NCI-H1694 treated with DMSO at 0.1 percent for 48 hours (cell line): ENCODE measurements around the gene MFSD1.
A peak's percentile ranks its signal among the peaks of the same experiment; 100 is the strongest.

ENCODE experiments used
- DNase-seq: peaks from one replicate; lab custom pipeline; 2025; lab: John Stamatoyannopoulos, UW

The MFSD1 gene, protein sequence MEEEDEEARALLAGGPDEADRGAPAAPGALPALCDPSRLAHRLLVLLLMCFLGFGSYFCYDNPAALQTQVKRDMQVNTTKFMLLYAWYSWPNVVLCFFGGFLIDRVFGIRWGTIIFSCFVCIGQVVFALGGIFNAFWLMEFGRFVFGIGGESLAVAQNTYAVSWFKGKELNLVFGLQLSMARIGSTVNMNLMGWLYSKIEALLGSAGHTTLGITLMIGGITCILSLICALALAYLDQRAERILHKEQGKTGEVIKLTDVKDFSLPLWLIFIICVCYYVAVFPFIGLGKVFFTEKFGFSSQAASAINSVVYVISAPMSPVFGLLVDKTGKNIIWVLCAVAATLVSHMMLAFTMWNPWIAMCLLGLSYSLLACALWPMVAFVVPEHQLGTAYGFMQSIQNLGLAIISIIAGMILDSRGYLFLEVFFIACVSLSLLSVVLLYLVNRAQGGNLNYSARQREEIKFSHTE

DNA sequence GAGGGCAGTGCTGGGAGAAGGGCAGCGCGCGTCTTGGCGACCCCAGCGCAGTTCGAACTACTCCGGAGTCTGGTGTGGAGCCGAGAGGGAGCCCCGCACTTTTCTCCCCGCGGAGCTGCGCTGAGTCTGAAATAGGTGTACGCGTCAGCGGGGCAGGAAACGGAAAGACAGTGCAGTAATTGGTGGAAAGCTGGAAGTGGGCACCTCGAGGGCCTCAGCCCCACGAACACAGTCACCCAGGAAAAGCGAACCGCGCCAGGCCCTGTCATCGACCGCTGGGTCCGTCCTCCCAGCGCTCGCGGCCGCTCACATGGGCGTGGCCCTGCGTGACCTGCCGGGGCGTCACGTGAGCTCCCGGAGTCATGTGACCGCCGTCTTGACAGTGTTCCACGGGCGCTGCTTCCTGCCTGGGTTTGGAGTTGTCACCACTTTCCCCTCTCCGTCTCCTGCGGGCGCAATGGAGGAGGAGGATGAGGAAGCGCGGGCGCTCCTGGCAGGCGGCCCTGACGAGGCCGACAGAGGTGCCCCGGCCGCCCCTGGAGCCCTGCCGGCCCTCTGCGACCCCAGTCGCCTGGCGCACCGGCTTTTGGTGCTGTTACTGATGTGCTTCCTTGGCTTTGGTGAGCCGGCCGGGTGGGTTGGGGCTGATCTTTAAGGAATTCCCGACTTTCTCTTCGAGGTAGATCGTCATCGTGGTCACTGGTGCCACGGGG, at the start of gene MFSD1:
TSS of gene MFSD1 (plus strand) at position 359 of the 713 bp plus-strand sequence. CDS start at position 458, 99 bp downstream.
- DNase-seq: peak; percentile 64

GRCh38 chr3:158753854-158754253, 48.0 kb upstream of the MFSD1 start:
- no peak for DNase-seq

DNA sequence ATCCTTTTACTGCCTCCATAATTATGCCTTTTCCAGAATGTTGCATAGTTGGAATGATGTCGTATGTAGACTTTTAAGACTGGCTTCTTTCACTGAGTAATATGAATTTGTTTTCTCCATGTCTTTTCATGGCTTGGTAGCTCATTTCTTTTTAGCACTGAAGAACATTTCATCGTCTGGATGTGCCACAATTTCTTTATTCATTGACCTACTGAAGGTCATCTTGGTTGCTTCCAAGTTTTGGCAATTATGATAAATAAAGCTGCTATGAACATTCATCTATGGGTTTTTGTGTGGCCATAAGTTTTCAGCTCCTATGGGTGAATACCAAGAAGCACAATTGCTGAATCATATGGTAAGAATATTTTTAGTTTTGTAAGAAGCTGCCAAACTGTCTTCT, 46.4 kb upstream of the MFSD1 start:
- no peak for DNase-seq

DNA sequence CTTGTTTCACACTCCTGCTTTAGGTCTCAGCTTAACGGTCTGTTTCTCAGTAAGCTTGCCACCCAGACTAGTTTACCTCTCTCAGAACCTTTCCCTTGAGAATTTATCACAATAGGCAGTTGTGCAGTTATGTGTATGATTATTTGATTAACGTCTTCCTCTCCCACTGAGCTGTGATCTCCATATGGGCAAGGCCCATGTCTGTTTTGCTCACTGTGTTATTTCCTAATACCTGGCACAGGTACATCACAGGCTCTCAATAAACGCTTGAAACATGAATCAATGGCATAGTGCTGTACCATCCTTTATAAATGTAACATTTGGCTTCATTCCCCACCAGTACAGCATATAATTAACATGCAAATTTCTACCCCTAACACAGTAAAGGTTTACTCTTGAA, 40.5 kb upstream of the MFSD1 start:
- no peak for DNase-seq

DNA sequence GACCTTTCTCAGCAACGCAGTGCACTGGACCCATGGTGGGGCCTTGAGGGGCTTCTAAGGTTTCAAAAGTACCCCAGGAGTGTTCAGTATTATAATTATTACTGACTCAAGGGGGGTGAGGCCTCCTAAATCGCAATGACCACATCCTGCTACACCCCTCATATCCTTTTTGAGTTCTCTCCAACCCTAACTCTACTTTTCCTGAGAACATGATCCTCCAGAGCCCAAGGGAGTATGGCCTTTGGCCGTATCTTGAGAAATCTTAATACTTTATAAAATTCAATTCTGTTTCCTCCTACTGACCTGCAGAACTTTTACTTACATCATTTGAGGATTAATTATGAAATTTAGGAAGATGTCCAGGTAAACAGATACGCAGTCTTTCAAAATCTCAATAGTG, 39.2 kb upstream of the MFSD1 start:
- DNase-seq: no peak

DNA sequence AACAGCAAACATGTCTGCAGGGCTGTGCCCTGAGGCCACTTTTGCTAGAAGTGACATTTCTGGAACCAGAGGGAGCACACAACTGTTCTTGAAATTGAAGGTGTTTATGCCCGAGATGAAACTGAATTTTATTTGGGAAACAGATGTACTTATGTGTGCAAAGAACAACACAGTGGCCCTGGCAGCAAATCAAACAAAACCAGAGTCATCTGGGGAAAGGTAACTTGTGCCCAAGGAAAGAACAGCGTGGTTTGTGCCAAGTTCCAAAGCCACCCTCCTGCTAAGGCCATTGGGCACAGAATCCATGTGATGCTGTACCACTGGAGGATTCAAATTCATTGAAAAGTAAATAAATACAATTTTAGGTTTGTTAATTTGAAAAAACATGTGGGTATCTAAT, 38.4 kb upstream of the MFSD1 start:
- no peak for DNase-seq

DNA sequence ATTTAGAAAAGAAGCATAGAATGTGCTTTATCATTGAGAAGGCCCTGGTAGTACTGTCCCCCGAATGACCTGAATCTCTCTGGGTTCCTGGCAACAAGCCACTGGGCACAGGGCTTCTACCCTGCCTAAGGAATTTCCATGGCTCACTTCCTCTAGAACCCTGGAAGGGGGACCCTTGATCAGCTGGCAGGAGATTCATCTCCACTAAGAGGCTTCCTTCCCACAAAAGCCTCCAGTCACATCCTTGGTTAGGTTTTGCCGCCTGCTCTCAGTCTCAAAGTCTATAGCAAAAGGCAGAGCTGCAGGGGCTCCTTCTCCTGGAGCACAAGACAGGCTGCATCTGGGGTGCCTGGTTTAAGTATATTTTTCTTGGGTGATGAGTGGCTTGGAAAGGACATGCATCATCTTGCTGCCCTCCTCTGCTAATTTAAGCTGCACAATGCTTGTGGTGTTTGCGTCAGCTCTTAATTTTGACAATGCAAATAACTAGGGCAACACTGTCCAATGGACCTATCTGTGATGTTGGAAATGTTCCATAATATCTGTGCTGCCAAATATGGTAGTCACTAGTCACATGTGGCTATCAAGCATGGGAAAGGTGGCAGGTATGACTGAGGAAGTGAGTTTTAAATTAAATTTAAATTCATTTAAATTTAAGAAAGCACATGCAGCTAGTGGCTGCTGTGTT, 36.2 kb upstream of the MFSD1 start:
- DNase-seq: no peak

GRCh38 chr3:158766364-158766763, 35.5 kb upstream of the MFSD1 start:
- no peak for DNase-seq

GRCh38 chr3:158768361-158768787, 33.5 kb upstream of the MFSD1 start:
- DNase-seq: no peak

- DNase-seq: no peak
Observed at GRCh38 chr3:158768881-158769543, 32.8 kb upstream of the MFSD1 start.

- no peak for DNase-seq
Observed at GRCh38 chr3:158769549-158769948, 32.3 kb upstream of the MFSD1 start.

- no peak for DNase-seq
Observed at GRCh38 chr3:158769952-158770740, 31.7 kb upstream of the MFSD1 start.

GRCh38 chr3:158770741-158771350, 31.0 kb upstream of the MFSD1 start:
- no peak for DNase-seq

- DNase-seq: no peak
Observed at GRCh38 chr3:158771577-158771976, 30.3 kb upstream of the MFSD1 start.

DNA sequence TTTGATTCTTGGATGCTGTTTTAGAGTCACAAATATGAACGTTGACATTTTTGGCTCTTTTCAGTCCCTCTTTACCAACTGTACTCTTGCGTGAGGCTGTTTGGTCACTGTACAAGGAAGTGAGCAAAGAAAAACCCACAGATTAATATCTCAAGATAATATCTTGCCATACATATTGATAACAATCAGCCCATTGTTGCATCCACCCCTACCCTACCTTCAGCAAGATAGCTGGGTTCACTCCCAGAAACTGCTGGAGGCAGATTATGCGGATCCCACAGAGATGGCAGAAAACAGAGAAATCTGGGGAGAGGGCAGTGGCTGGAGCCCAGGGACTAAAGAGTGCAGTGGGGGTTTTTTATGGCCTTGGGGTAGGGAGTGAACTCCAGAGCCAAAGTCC, 29.9 kb upstream of the MFSD1 start:
- no peak for DNase-seq

DNA sequence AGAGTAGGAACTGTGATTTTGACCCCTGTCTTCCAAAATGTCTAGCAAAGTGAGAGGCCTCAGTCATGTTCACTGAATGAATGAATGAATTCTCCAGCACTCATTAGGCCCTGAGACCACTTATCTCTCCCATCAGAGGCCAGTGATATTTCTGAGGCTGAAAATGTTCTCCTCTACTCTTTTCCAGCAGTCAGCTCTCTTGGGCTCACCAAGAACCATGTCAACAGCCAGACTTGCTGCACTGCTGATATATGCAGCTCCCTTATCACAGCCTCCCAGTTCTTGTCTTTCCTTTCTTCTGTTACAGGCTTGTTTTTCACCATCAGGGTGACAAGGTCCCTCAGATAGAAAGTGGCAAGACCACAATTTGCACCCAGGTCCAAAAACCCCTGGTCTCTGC, 28.7 kb upstream of the MFSD1 start:
- DNase-seq: no peak

DNA sequence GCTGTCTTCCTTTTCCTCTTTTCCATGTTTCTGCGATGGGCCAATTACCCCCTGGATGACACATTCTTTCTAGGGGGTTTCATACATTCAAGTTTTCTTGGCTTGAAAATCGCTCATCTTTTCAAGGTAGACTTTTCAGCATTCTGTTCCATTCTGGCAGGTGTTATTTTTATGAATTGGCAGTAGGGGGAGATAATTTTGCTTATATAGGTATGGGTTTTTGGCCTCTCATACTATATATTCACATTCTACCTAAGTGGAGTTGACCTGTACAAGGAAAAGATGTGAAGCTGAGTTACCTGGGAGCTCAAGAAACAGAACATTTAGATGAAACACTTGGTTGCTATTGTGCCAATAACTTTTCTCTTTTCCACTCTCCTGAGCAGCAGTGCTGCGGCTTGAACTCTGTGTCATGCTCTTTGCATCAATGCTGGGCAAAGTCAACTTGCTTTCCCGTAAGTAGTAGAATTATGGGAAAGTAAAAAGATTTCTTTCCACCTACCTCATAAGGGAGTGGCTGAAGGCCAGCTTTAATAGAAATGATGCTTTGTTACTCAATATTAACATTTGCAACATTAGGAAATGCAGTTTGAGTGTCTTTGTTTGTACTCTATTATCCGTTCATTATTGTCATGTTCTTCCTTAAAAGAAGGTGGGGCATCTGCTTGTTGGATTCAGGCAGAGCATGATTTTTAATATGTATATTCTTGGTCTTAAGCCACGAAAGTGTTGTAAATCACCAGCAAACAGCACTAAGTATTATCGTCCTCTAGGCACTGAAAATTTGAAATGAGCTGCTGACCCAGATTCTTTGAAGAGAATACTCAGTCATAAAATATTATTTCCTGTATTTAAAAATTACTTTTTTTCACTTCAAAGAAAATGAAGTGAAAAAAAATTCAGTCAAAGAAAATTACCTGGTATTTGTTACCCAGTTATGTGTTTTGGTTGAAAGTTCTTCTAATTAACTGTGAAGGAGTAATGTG, 27.7 kb upstream of the MFSD1 start:
- no peak for DNase-seq

- DNase-seq: no peak
Observed at GRCh38 chr3:158774965-158775364, 26.9 kb upstream of the MFSD1 start.
